Astrocyte of the hippocampus (primary cell): ENCODE results near the gene SEMA4D.

Experiments
- DNase-seq: peaks from one replicate; pipeline ENCODE4 v3.0.0; 2011; ENCODE audit warnings: low read depth, low spot score

Gene SEMA4D

GRCh38 chr9:89497978-89498851 is at the start of gene SEMA4D:
Gene SEMA4D, minus strand, starts transcription at chr9:89498113. Its CDS starts 92,657 bp downstream, at chr9:89405456.
- DNase-seq = peak; percentile 76

DNA sequence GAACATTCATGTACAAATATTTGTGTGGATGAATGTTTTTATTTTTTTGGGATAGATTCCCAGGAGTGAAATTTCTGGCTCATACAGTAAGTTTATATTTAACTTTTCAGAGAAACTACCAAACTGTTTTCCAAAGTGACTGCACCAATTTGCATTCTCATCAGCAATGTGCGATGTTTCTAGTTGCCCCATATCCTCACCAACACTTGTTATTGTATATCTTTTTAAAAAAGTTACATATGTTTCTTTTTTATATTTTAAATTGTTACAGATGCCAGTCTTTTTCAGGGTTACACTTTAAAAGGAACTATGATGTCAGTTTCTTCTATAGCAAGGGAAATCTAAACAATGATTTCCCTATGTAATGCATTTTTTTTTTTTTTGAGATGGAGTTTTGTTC is 49.1 kb upstream of the SEMA4D start:
- DNase-seq = no peak

DNA sequence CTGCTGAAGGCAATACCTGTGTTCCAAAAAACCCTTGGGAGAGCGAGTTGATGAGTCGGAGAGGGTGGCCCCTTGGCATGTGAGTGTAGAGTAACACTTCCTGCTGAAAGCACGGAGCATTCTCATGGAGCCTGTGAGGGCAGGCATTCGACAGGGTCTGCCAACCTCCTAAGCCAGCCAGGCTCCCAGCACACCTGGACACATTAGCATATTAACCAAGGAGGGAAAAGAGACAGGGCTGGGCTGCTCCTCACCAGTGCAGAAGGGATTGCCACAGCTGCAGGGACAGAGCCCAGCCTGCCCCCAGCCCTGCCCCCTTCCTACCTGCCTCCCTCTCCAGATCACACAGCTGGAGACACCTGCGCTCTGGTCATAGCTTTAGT is 46.4 kb upstream of the SEMA4D start:
- DNase-seq = no peak

GRCh38 chr9:89543621-89544278 is 45.8 kb upstream of the SEMA4D start:
- no peak for DNase-seq

- no peak for DNase-seq
Measured at GRCh38 chr9:89543111-89543510, 45.2 kb upstream of the SEMA4D start.

DNA sequence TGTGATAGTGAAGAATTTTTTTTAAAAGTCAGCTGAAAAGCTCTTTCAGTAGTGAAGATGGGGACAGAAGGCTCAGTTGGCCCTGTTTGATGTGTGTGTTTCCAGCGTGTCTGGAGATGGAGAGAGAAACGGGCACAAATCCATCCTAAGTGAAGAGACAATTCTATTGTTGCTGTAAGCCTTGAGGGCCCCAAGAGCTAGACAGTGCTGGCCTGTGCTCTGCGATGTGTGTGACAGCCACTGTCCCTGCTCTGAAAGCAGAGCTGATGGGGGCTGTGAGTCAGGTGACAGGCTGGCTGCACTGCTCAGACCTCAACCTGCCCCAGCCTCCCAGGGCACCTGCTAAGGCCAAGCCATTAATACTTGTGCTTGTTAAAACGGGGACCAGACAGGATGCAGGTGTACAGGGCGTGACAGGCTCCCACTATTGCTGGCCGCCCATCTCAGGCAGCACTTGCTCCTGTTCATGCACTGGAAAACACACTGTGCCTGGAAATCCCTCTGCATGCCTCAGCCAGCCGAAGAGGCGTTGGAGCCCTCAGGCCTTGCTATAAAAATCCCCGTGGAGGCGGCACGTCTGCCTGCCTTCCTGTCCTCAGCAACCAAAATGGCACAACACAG is 44.6 kb upstream of the SEMA4D start:
- no peak for DNase-seq

GRCh38 chr9:89541798-89542197 is 43.9 kb upstream of the SEMA4D start:
- DNase-seq = no peak

DNA sequence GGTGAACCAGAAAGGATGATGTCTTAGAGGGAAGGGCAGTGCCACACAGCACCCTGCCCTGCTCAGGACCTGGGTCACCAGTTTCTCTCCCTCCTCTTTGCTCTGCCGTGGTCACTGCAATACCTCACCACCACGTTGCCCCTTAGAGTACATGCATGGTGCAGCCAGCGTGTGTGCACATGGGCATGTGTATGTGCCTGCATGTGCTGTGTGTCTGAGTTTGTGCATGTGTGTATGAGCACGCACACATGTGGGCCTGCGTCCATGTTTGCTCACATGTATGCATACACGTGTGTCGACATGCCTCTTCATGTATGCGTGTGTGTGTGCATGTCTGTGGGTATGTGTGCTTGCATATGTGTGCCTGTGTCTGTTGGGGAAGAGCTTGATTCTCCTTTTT is 41.5 kb upstream of the SEMA4D start:
- no peak for DNase-seq

DNA sequence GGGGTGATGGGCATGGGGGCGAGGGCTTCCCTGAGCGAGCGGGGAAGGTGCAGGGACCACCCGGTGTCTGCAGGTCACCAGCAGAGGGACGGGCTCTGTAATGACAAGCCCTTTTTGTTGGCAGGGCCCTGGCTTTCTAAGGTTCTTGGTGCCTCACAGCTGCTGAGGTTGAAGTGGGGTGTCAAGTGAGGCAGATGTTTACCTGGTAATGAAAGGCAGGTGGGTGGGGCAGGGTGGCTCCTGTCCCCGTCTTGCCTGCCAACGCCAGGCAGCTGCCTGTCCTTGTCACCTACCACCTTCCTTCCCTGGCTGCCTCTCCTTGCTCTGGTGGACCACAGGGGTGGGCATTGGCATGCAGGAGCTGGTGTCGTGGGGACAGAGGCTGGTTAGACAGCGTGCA is 41.0 kb upstream of the SEMA4D start:
- DNase-seq = no peak

GRCh38 chr9:89537166-89537565 is 39.3 kb upstream of the SEMA4D start:
- no peak for DNase-seq

- no peak for DNase-seq
Measured at GRCh38 chr9:89536600-89536999, 38.7 kb upstream of the SEMA4D start.

DNA sequence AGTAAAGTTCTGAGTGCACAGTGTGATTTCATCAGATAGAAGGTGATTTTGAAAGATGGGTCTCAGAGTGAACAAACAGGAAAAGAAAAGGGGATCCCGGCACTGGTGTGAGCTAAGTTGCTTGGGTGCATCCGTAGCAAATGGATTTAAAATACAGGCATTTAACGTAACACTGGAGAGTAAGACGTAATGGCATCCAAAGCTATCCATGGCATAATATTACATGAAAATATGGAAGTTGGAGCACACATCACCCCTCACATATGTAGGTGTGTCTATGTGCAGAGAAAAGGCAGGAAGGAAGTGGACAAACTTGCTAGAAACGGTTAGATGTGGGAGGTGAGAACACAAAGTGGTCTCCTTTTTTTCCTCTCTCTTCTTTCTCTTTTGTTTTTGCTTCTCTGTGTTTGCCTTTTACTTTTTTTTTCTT is 38.2 kb upstream of the SEMA4D start:
- no peak for DNase-seq

DNA sequence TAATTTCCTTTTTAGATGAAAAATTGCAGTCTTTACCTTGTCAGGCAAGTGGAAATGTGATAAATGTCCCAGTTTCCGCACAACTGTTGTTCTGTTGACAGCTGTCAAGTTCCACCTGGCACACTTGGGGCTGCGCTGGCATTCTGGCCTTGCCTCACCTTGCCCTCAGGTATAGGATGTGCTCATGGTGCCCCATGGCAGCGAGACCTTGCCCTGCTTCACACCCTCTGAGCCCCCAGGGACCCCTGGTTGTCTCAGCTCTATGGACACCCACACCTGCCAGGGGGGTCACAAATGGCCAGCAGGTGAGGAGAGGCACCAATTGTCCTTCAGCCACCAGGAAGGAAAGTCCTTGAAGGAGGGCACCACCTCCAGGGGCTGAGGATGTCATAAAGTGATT is 37.5 kb upstream of the SEMA4D start:
- no peak for DNase-seq

DNA sequence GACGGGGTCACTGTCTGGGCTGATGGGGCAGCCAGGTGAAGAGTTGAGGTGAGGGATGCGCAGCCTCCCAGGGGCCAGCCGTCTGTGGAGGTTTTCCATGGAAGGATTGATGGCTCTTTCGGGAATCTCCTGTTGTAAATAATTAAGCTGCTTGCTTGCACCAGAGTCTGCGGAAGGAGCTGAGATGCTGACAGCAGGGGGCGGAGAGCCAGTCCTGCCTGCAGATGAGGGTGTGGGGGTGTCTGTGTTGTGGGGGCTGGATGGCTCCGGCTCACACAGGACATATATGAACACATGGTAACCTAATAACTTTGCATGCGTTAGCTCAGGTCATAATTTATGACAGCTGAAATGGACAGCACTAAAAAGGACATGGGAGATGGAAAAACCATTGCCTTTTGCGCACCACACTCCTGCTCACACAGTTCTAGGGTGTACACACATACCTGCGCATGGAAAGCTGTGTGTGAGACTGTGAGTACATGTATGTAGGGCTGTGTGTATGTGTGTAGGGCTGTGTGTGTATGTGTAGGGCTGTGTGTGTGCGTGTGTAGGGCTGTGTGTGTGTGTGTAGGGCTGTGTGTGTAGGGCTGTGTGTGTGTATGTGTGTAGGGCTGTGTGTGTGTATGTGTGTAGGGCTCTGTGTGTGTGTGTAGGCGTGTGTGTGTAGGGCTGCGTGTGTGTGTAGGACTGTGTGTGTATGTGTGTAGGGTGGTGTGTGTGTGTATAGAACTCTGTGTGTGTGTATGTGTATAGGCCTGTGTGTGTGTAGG is 36.8 kb upstream of the SEMA4D start:
- no peak for DNase-seq

DNA sequence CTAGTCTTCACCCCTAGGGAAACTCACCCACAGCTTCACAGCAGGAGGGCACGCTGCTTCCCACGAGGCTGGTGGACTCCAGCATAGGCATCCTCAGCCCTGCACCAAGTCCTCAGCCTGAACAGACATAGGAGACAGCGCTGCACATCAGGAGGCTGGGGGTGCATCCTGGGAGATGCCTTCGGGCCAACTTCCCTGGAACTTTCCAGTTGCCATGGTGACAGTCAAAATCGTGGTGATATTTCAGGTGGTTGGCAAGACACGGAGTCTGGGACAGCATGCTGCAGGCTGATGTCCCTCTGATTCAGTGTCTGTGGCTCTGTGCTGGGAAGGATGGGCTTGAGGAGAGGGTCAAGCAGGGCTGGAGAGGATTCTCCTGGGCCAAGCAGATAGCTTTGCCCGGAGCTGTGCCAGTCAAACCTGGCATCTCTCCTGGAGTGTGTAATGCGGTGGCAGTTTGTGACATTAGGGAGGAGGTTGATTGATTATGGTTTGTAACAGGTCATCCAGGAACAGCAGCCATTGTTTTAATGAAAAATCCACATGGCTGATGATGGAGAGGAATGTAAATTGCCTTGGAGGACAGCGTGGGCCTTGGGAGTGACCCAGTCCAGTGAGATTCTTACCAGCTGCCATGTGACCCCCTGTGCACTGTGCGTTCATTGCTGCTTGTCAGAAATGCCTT is 35.6 kb upstream of the SEMA4D start:
- no peak for DNase-seq

GRCh38 chr9:89532944-89533343 is 35.0 kb upstream of the SEMA4D start:
- no peak for DNase-seq

- no peak for DNase-seq
Measured at GRCh38 chr9:89532478-89532877, 34.6 kb upstream of the SEMA4D start.

- no peak for DNase-seq
Measured at GRCh38 chr9:89531766-89532165, 33.9 kb upstream of the SEMA4D start.

- no peak for DNase-seq
Measured at GRCh38 chr9:89530726-89531125, 32.8 kb upstream of the SEMA4D start.

DNA sequence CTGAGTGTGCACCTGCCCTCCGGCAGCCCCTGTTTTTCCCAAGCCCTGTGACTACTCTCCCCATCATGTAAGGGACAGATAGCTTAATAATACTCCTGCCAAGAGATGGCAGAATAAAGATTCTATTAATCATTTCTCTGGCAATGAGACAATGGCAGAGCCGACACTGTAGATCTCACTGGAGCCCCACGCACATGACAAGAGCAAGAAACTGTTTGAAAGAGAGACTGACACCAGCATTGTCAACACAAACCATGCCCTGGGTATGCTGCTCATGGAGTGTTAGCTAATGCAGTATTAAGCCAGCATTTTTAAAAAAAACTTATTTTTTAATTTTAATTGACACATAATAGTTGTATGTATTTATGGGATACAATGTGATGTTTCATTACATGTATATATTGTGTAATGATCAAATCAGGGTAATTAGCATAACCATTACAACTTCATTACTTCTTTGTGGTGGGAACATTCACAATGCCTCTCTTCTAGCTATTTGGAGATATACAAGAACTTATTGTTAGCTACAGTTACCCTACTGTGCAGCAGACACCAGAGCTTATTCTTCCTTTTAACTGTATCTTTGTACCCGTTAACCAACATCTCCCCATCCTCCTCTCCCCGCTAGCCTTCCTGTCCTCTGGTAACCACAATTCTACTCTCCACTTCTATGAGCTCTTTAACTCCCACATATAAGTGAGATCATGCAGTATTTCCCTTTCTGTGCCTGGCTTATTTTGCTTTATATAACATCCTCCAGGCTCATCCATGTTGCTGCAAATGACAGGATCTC is 31.5 kb upstream of the SEMA4D start:
- DNase-seq = no peak

DNA sequence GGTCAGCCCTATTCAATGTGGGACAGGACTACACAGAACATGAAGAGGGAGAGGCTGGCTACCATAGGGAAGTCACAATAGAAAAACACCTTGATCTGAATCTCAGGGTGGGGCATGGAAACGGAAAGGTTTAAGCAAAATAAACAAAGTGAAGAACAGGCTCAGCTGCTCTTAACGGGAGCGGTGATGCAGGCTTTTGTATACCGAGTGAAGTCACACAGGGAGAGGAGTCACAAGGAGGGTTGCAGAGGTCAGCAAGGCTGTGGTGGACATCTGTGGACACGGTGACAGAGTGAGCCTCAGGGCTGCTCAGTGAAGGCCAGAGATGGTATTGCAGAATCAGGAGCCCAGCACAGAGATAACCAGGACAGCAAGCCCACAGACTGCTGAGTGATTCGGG is 30.6 kb upstream of the SEMA4D start:
- DNase-seq = no peak
